Body of pancreas (tissue), 4 donors: ENCODE results near the gene ACACA. TPM values are rescaled to one million over a fixed set of nuclear protein-coding genes. Genes with fewer than 3 reads are reported as not detected.
"Not testable (repeated sequence)": the region's sequence is repeated elsewhere in the genome, so short reads cannot be mapped to it uniquely, and the experiment has no call there.

Experiments
- ATAC-seq: fragments of 150-250 bp; one replicate; pipeline ENCODE4 v1.9.1; 2016
- DNase-seq, 4 donors: peaks; one replicate each; pipeline ENCODE4 v3.0.0-alpha.2; 2019
- H3K27ac ChIP-seq, 4 donors: fragments of 200-600 bp; sonication (generic); 1 replicate in 3 of 4; 2 replicates in 1 of 4; pipeline versions ENCODE4 v1.5.1 to v1.6.1; 2016 to 2019; ENCODE audit warnings: mild to moderate bottlenecking in 1 of 4, mixed read lengths in 1 of 4, moderate library complexity in 1 of 4
- H3K27me3 ChIP-seq, 2 donors: fragments of 200-600 bp; sonication (generic); one replicate each; pipeline ENCODE4 v1.6.0; 2016; ENCODE audit warnings: mild to moderate bottlenecking in 1 of 2
- H3K36me3 ChIP-seq, 2 donors: fragments of 200-600 bp; sonication (generic); replicated peaks in 1 of 2; 2 replicates each; pipeline ENCODE4 v1.5.1; 2016; ENCODE audit warnings: low read depth in 2 of 2; ENCODE audit not compliant: insufficient read depth in 1 of 2
- H3K4me1 ChIP-seq: fragments of 200-600 bp; sonication (generic); one replicate; pipeline ENCODE4 v1.6.0; 2016
- H3K4me3 ChIP-seq, 2 donors: fragments of 200-600 bp; sonication (generic); 1 replicate in 1 of 2; 2 replicates in 1 of 2; pipeline ENCODE4 v1.5.1; 2016 to 2019
- H3K9me3 ChIP-seq, 3 donors: fragments of 200-600 bp; sonication (generic); 1 replicate in 2 of 3; 2 replicates in 1 of 3; pipeline ENCODE4 v1.5.1; 2016
- CTCF ChIP-seq, 7 experiments: fragments of 450-650 bp in 4 of 7; fragments of 200-600 bp in 3 of 7; sonication (generic) in 3 of 7; IDR thresholded peaks; one replicate each; pipeline ENCODE4 v1.5.1; 2016 to 2019; ENCODE audit warnings: antibody characterized with exemption in 7 of 7
- POLR2A ChIP-seq, 3 donors: fragments of 450-650 bp; IDR thresholded peaks; one replicate each; pipeline ENCODE4 v1.6.1; 2016; ENCODE audit warnings: antibody characterized with exemption in 3 of 3, mild to moderate bottlenecking in 2 of 3
- WGBS, 2 donors: methylation state at CpG; one replicate each; pipeline ENCODE4 v1.1.5; 2017; 5-methylcytosine and 5-hydroxymethylcytosine counted together
- intact Hi-C: fragments of 100-400 bp; cut with DNase I; formaldehyde crosslinking; loops from one replicate; pipeline ENCODE4 v1.15.1; 2023
- total RNA-seq, 2 donors: library from RNA; depleted of rRNA; stranded (reverse); fragments of >200 nt; gene quantifications; one replicate each; pipeline ENCODE4 v1.1.0, GENCODE V29; 2016

ACACA gene
- total RNA-seq, 2 donors from 2014 or later, result 9.1 to 49.1 TPM

- Histone ChIP-seq H3K27ac (no peak overlapping the region), H3K9me3 (no peaks in the 10 kb centered on the region), H3K4me1 (no peaks in the 10 kb centered on the region), H3K36me3 (no peaks in the 10 kb centered on the region), H3K4me3 (no peak overlapping the region), H3K27me3 (no peaks in the 10 kb centered on the region)
- no peak for TF ChIP-seq POLR2A (IDR thresholded peaks at IDR 0.05)
- TF ChIP-seq CTCF (IDR thresholded peaks at IDR 0.05), result no peak
- intact Hi-C loops, result no loop called here
- DNase-seq, result no peak
- no peak for ATAC-seq
- WGBS, 2 donors, result 81 to 87% methylated on average over 5 of the region's 5 CpGs
Measured at GRCh38 chr17:37081287-37081686, 325.3 kb downstream of the ACACA start.

- no peak overlapping the region for H3K4me3 ChIP-seq
- H3K4me1 ChIP-seq, result no peaks in the 10 kb centered on the region
- H3K27ac ChIP-seq, result no peak overlapping the region
- DNase-seq (no peak), ATAC-seq (no peak)
- H3K36me3 ChIP-seq, result no peaks in the 10 kb centered on the region
- no peaks in the 10 kb centered on the region for H3K9me3 ChIP-seq
- TF ChIP-seq CTCF (IDR thresholded peaks at IDR 0.05) (no peak), POLR2A (IDR thresholded peaks at IDR 0.05) (no peak)
- WGBS, 2 donors, result 95 to 100% methylated on average over 1 of the region's 1 CpG
- intact Hi-C loops, result no loop called here
- H3K27me3 ChIP-seq, result no peaks in the 10 kb centered on the region
Measured at GRCh38 chr17:37079735-37080134, 326.9 kb downstream of the ACACA start.

- 86 to 94% methylated on average over 2 of the region's 2 CpGs for WGBS, 2 donors
Measured at GRCh38 chr17:37079065-37079708, 327.4 kb downstream of the ACACA start.

GRCh38 chr17:37073464-37073863, 333.2 kb downstream of the ACACA start:
- DNase-seq, H3K9me3 ChIP-seq, H3K4me1 ChIP-seq, H3K36me3 ChIP-seq, H3K27me3 ChIP-seq, H3K4me3 ChIP-seq, ATAC-seq, intact Hi-C loops, H3K27ac ChIP-seq: not testable (repeated sequence)
- WGBS, 2 donors, result 66 to 85% methylated on average over 3 of the region's 3 CpGs

More at GRCh38 chr17:37079065-37079708, 327.4 kb downstream of the ACACA start:
- intact Hi-C loops, result no loop called here
- TF ChIP-seq CTCF (IDR thresholded peaks at IDR 0.05) (no peak), POLR2A (IDR thresholded peaks at IDR 0.05) (no peak)
- H3K9me3 ChIP-seq, result no peaks in the 10 kb centered on the region
- no peak overlapping the region for H3K27ac ChIP-seq
- no peaks in the 10 kb centered on the region for H3K4me1 ChIP-seq
- H3K27me3 ChIP-seq, result no peaks in the 10 kb centered on the region
- no peak for DNase-seq
- H3K4me3 ChIP-seq, result no peak overlapping the region
- H3K36me3 ChIP-seq, result no peaks in the 10 kb centered on the region
- ATAC-seq, result no peak

GRCh38 chr17:37069087-37069486, 337.5 kb downstream of the ACACA start:
- intact Hi-C loops, result no loop called here
- TF ChIP-seq POLR2A (IDR thresholded peaks at IDR 0.05), result no peak
- TF ChIP-seq CTCF (IDR thresholded peaks at IDR 0.05), result no peak
- no peak for DNase-seq
- Histone ChIP-seq H3K9me3 (no peaks in the 10 kb centered on the region), H3K4me3 (no peak overlapping the region), H3K27me3 (no peaks in the 10 kb centered on the region), H3K27ac (no peak overlapping the region), H3K36me3 (no peaks in the 10 kb centered on the region), H3K4me1 (no peaks in the 10 kb centered on the region)
- no peak for ATAC-seq
- WGBS, 2 donors, result 84 to 85% methylated on average over 3 of the region's 3 CpGs
